Endometrial microvascular endothelial cells (primary cell): Measurements from ENCODE around the gene SH3BP4. TPM values are rescaled to one million over a fixed set of nuclear protein-coding genes. Genes with fewer than 3 reads are reported as not detected.

ENCODE experiments used
- in situ Hi-C: cut with HindIII; loops from 2 replicates; pipeline ENCODE4 v1.10.0; 2017; ENCODE audit warnings: low sequenced_read_pairs, low pct_unique_long_range_greater_than_20kb; ENCODE audit errors: inconsistent ontology term
- total RNA-seq: library from RNA; depleted of rRNA; stranded (reverse); fragments of >200 nt; gene quantifications from one replicate; pipeline ENCODE4 v1.2.3, GENCODE V29; 2015; ENCODE audit errors: inconsistent ontology term

Gene SH3BP4
- total RNA-seq, 1 donor from 2014 or later, result 44.5 TPM

DNA sequence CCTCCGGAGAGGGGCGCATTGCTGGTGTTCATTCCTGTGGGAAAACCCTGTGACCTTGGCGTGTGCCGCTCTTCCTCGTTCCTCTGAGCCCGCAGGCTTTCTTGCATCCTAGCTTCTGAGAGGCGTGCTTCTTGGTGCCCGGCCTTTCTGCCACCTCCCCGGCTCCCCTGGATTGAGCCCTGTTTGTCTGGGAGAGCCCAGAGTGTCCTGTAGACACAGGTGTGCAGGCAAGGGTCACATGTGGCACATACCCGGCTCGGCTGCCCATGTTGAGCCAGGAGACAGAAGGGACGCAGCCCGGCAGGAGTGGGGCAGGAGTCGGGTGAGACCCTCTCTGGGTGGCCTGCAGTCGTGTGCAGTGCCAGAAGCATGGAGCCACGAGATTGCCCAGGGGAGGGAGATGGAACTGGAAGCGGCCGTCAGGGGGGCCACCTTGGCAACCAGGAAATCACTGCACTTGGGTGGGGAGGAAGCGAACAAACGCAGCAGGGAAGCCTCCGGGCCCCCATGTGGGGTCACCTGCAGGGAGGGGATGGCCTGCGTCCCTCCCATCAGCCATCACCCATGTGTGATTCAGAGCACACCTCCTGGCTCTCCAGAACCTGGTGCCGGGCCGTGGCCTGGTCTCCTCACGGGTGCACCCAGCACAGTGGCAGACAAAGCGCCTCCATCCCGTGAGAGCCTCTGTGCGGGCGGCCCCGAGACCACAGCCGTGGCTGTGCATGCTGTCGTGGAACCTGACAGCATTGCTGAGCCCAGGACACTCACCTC, 92.9 kb downstream of the SH3BP4 start:
- in situ Hi-C loops, result no loop called here

DNA sequence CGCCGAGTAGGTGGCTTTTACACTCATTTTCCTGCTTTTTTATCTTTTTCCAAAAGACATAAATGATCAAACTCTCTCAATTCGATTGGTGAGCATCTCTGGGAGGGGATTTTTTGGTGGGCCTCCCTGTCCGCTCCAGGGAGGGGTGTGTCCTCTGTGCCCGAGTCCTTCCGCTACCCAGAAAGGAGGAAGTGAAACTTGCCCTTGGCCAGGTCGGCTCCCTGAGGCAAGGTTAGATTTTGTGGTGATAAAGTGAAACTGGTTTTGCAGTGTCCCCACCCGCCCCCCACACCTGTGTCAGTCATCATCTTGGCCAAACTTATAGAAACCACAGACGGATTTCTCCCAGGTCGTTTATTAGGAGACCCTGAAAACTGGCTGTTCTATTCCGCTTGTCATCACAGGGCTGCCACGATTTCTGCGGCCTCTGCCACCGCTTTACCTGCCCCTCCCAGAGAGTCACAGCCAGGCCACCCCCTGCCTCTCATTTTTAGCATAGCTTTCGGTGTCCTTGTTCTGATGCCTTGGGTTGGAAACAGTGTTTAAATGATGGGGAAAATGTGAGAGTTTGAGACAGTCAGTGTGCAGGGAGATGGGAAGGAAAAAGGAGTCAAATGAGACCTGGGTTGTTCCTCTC, 93.6 kb downstream of the SH3BP4 start:
- in situ Hi-C loops, result no loop called here

DNA sequence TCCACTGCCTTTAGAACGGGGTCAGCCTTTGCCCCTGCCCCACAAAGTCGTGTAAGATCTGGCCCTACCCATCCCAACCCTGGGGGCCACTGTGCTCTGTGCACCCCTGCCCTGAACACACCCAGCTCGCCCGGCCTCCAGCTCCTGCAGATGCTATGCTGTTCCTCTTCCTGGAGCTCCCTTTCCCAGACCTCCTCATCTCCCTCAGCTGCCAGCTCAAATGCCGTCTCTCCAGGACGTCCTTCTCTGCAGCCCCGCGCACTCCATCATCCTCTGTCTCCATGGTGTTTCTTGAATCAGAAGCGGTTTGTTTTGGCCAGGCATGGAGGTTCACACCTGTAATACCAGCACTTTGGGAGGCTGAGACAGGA, 94.1 kb downstream of the SH3BP4 start:
- in situ Hi-C loops, result no loop called here

DNA sequence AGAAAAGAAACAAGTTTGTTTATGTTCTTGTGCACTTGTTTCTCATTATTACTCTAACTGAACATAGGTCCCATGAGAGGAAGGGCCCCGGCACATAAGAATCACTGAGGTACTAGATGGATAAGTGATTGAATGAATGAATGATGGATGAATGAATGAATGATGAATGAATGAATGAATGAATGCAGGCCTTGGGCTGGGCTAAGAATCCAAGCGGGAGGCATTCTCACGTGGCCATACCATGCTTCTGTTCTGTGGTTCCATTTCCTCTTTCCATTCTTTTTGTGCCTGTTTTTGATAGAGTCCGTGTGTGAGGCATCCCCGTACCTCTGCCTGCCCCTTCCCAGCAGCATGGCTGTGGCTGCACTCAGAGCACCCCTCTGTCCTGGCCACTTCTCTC, 94.8 kb downstream of the SH3BP4 start:
- in situ Hi-C loops, result no loop called here

DNA sequence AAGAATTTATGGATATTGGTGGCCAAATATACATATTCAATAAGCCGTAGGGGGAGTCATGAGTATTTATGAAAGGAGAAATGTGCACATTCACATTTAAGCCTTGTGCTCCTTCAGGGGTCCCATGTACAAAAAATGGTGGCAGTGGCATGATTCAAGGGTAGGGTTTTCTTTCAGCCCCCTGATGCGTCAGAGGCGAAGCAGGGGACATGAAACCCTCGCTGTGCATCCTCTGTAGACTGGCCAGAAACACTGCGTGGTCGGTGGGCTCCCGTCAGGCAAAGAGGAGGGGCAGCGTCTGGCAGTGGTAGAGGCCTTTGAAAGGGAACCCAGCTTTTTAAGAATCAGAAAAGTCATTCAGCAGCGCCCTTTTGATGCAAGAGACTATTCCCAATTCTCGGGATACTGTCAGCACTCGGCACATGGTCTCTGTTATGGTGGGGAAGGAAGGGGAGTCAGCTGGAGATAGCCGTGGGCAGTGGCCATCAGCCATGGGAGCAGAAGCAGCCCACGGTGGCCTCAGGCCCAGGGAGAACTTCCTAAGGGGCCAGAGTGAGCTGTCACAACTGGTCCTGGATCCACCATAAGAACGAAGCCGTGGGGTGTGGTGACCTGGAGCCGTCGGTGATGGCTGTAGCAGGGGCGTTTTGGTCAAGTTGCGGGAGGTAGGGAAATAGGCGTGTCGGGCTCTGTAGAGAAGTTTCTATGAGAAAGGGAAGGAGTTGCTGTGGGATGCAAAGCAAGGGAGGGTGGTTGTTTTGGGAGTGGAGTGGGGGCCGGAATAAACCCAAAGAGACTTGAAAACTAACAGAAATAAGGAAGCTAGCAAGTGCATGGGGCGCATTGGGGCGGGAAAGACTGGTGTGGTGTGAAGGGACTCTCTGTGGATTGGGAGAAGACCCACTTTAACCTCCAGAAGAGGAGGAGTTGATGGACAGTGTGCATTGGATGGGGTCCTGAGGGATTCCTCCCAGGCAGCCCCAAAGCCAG, 95.6 kb downstream of the SH3BP4 start:
- in situ Hi-C loops, result no loop called here

DNA sequence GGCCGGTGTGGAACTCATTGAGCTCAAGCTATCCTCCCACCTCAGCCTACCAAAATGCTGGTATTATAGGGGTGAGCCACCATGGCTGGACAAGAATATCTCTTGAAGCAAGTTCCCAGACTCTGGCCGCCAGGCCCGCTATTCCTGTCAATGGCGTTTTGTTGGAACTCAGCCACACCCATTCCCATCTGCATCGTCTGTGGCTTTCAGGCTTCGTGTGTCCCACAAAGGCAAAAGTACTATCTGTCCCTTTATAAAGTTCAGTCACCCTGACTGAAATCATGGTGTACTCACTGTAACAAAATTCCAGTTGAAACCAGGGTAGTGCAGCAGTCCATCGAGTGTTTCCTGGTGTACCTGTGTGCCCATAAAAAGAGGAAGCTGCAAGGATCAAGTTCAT, 96.7 kb downstream of the SH3BP4 start:
- in situ Hi-C loops, result no loop called here

DNA sequence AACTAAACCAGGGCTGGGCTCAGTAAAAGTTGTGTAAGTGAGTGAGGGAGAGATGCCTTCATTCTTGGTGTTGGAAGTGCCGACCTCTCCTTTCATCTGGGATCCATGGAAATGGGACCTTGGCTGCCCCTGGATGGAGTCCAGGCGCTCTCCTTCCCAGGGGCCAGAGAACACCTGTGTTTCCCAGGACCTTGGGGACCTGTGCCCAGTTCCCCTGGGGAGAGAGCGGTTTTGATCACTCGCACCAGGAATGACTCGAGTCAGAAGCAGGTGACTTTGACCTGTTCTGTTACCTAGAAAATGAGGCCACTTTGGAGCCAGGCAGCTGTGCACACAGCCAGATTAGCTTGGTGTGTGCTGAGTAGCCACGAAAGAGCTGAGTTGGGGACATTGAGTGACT, 97.3 kb downstream of the SH3BP4 start:
- in situ Hi-C loops, result no loop called here

DNA sequence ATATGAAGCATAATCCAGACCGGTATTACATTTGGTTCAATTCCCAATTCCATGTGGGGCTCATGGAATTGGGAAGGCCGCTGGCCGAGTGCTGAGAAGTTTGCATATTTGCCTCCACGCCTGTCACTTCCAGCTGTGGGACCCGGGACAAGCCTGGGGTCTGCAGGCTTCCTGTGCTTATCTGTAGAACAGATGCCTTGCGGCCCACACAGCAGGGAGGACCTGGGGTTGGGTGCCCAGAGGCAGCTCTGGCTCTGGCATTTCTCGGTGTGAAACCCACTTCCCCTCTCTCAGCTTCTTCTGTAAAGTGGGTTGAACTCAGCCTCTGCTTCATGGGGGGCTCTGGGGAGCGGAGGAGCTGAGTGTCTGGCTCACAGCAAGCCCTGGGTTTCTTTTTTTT, 97.9 kb downstream of the SH3BP4 start:
- in situ Hi-C loops, result loop anchor here (25.0 kb wide), 1 partner anchor 187 kb away; no protein-coding TSS in a partner anchor

DNA sequence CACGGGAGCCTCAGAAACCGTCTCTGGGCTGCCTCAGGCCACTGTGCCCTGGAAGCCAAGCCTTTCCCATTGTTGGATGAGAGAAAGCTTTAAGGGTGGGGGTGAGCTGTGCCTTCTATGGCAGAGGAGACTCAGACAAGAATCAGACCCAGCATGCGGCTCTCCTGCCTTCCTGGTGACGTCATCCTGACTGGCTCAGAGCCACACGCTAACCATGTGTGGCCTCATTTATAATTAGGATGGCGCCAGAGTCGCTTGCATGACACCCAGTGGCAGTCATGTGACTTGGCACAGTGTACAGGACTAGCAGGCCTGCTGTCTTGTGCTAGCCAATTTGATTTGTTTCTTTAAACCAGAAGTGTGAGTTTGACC, 99.1 kb downstream of the SH3BP4 start:
- in situ Hi-C loops, result loop anchor here (25.0 kb wide), 1 partner anchor 189 kb away; no protein-coding TSS in a partner anchor

DNA sequence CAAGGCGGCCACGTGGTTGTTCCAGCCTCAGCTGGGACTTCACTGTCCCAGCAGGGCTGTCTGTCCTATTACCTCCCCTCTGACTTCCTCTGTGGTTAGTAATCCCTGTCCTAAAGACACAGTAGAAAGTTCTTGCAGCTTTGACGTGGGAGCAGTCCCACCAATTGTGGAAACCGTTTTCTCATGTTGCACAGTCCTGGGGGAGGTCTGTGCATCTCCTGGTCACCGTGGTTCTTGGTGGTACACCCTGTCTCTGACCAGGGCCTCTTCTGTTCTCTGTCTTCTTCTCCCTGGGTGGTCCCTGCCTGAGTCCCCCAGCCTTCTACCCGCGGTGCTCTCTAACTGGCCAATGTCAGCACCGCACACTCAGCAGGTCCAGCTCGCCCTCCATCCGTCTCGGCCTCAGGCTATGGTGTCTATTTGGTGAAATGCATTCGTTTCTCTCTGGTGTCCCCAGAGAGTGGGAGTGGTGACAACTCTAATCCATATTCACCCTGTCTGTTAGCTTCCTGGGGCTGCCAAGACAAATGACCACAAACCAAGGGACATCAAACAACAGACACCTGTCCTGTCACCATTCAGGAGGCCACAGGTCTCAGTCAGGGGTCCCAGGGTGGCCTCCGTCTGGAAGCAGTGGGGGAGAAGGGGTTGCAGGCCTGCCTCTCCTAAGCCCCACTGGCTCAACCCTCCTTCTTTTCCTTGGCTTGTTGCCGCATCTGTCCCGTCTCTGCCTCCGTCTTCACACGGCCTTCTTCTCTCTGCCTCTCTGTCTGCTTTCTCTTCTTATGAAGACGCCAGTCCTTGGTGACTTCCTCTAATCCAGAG, 99.8 kb downstream of the SH3BP4 start:
- in situ Hi-C loops, result loop anchor here (25.0 kb wide), 1 partner anchor 189 kb away; no protein-coding TSS in a partner anchor

DNA sequence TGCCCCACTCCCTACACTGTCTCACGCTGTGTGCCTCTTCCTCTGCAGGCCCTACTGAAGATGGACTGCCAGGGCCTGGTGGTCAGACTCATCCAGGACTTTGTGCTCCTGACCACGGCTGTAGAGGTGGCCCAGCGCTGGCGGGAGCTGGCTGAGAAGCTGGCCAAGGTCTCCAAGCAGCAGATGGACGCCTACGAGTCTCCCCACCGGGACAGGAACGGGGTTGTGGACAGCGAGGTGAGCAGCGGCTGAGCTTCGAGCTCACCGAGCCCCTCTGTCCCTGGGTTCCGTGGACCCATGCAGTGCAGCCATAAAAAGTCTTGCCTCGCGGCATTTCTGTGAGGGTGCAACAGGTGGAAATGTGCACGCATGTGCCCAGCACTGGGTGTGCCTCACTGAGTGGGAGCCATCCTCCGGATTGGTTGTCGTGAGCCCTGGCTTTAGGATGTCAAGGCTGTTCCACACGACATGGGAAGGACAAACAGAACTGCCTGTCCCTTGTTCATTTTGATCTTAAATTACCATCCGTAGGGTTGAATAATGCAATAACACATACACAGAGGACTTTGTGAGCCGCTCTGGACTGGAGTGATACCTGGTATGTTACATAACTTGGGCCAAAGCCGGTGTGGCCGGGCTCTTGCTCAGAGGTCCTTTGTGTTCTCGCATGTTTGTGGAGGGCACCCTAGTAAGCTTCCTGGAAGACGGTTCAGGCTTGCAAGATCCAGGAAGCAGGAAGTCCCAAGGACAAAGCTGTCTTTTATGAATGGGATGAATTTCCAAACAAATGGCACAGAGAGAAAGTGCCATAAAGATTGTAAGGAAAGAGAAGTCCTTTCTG, 100.9 kb downstream of the SH3BP4 start:
- in situ Hi-C loops, result loop anchor here (25.0 kb wide), 1 partner anchor 190 kb away; no protein-coding TSS in a partner anchor

DNA sequence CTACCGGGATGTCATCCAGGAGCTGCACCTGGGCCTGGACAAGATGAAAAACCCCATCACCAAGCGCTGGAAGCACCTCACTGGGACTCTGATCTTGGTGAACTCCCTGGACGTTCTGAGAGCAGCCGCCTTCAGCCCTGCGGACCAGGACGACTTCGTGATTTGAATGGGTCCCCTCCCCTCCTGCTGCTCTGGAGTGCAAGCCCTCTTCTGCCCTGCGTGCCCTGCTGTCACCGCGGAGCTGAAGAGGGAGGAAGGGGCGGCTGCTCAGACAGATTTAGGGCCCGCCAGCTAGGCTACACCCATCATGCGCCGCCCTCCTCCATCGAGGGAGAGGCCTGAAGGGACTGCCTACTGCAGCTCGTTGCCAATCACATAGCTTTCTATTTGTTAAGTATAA, 101.8 kb downstream of the SH3BP4 start:
- in situ Hi-C loops, result loop anchor here (25.0 kb wide), 1 partner anchor 191 kb away; no protein-coding TSS in a partner anchor

DNA sequence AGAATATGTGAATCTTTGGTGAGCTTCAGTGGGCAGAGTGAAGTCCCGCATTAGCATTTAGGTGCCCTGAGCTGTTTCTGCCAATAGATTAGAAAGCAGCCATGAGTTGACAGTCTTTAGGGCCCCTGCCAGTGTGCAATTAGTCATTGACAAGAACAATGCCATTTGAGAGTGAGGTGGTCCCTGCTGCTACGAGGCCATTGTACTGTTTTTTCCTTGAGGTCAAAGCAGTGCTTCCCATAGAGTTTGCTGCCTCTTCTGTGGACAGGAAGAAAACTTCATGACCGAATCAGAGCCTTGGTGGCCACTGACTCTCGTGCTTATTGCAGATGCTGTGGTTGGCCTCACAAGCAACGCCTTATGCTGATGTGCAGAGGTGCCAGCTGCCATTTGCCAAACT, 102.7 kb downstream of the SH3BP4 start:
- in situ Hi-C loops, result loop anchor here (25.0 kb wide), 1 partner anchor 192 kb away; no protein-coding TSS in a partner anchor

DNA sequence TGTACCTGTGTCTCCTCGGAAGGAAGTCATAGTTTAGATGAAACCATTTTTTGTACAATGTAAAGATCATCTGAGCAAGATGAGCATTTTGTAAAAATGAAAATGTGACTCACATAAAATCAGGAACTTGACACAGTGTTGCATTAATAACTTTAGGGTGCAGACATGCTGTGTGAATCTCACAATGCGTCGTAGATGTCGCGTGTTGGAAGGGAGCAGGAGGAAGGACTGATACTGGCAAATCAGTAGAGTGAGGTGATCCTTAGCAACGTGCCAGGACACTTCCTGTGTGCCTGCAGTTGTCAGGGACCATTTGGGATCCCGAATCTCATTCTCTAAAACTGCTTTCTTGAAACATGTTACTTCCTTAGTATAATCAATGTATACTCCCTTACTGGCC, 103.1 kb downstream of the SH3BP4 start:
- in situ Hi-C loops, result loop anchor here (25.0 kb wide), 1 partner anchor 193 kb away; no protein-coding TSS in a partner anchor

DNA sequence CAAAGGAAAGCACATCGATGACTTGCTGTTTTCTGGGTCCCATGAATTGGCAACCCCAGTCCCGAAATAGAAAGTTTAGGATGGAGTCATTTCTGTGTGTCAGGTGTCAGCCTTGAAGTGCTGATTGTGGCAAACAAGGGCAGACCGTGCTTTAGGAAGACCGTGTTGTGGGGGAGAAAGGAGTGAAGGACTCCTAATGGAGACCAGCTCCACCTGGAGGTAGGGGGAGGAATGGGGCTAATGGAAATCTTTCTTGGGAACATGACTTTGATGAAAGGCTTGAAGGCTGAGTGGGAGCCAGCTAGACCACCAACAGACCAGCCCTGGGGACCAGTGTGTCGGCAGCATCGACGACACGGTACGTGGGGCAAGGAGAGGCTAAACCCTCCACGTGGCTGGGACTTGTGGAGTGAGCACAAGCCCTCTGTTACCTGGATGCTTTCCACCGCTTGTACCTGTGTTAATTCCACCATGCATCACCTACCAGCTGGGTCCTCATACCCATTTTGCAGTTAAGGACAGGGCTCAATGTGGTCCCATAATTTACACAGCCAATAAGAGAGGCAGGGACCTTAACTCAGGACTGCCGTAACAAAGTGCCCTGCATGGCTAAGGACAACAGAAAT, 104.2 kb downstream of the SH3BP4 start:
- in situ Hi-C loops, result loop anchor here (25.0 kb wide), 1 partner anchor 194 kb away; no protein-coding TSS in a partner anchor

DNA sequence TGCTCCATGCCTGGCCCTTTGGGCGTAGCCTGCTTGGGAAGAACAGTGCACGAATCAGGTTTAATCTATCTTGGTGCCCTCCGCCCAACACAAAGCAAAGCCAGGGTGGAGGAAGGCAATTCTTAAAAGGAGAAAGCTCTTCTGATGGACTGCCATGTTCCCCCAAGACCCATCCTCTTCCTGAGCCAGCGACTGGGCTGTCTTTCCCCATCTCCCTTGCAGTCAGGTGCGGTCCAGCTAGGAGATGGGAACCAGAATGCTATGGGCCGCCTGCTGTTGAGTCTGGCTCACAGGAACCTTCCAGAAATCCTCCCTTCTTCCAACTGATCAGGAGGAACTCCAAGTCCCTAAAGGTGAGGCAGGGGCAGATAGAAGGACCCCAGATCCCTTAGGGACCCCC, 105.0 kb downstream of the SH3BP4 start:
- in situ Hi-C loops, result loop anchor here (25.0 kb wide), 1 partner anchor 194 kb away; no protein-coding TSS in a partner anchor

DNA sequence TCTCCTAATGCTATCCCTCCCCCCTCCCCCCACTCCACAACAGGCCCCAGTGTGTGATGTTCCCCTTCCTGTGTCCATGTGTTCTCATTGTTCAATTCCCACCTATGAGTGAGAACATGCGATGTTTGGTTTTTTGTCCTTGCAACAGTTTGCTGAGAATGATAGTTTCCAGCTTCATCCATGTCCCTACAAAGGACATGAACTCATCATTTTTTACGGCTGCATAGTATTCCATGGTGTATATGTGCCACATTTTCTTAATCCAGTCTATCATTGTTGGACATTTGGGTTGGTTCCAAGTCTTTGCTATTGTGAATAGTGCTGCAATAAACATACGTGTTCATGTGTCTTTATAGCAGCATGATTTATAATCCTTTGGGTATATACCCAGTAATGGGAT, 105.8 kb downstream of the SH3BP4 start:
- in situ Hi-C loops, result loop anchor here (25.0 kb wide), 1 partner anchor 195 kb away; no protein-coding TSS in a partner anchor
